Uterus (tissue), 4 donors: ENCODE data around the gene GJA4. TPM values are rescaled to one million over a fixed set of nuclear protein-coding genes. Genes with fewer than 3 reads are reported as not detected.

Experiments
- DNase-seq, 2 donors: peaks; one replicate each; pipeline ENCODE4 v3.0.0-alpha.2; 2019 to 2020
- H3K27ac ChIP-seq, 2 donors: fragments of 200-600 bp; sonication (generic); 1 replicate in 1 of 2; 2 replicates in 1 of 2; pipeline ENCODE4 v1.5.1; 2016 to 2018
- H3K27me3 ChIP-seq, 2 donors: fragments of 200-600 bp; sonication (generic); one replicate each; pipeline ENCODE4 v1.5.1; 2018 to 2019; ENCODE audit warnings: control low read depth in 1 of 2
- H3K36me3 ChIP-seq, 2 donors: fragments of 200-600 bp; sonication (generic); one replicate each; pipeline ENCODE4 v1.5.1; 2019; ENCODE audit warnings: control low read depth in 1 of 2
- H3K4me1 ChIP-seq, 2 donors: fragments of 200-600 bp; sonication (generic); one replicate each; pipeline ENCODE4 v1.5.1; 2018 to 2019; ENCODE audit warnings: control low read depth in 1 of 2
- H3K4me3 ChIP-seq, 2 donors: fragments of 200-600 bp; sonication (generic); 1 replicate in 1 of 2; 2 replicates in 1 of 2; pipeline ENCODE4 v1.5.1; 2018 to 2019; ENCODE audit warnings: mild to moderate bottlenecking in 1 of 2
- H3K9me3 ChIP-seq, 2 donors: fragments of 200-600 bp; sonication (generic); one replicate each; pipeline ENCODE4 v1.5.1; 2019; ENCODE audit warnings: control low read depth in 1 of 2
- POLR2A ChIP-seq, 2 donors: fragments of 450-650 bp; IDR thresholded peaks; one replicate each; pipeline ENCODE4 v1.6.1; 2016; ENCODE audit warnings: antibody characterized with exemption in 2 of 2, mild to moderate bottlenecking in 1 of 2, moderate library complexity in 1 of 2
- intact Hi-C: fragments of 100-400 bp; cut with DNase I; formaldehyde crosslinking; loops from one replicate; pipeline ENCODE4 v1.15.1; 2023; ENCODE audit warnings: low total_unique reads
- total RNA-seq, 4 donors: library from RNA; depleted of rRNA in 3 of 4; stranded (reverse); fragments of >200 nt in 3 of 4; gene quantifications; one replicate each; pipeline versions ENCODE4 v1.1.0 to v1.2.4, GENCODE V29; 2014 to 2023
- TF ChIP-seq, protein P1 (sequence below), 4 experiments: fragments of 200-600 bp in 2 of 4; fragments of 450-650 bp in 2 of 4; sonication (generic) in 2 of 4; IDR thresholded peaks; one replicate each; pipeline ENCODE4 v1.5.1; 2016 to 2019; ENCODE audit warnings: antibody characterized with exemption in 4 of 4, mild to moderate bottlenecking in 2 of 4, moderate library complexity in 1 of 4
- donor health status: DM: yes; HTN: yes; CAD: no.

GJA4 gene
- total RNA-seq, result 10 to 100 TPM in 3 of 4 donors, 1 to 10 TPM in 1; 2.9 to 32.8 (median 23.9) TPM

DNA sequence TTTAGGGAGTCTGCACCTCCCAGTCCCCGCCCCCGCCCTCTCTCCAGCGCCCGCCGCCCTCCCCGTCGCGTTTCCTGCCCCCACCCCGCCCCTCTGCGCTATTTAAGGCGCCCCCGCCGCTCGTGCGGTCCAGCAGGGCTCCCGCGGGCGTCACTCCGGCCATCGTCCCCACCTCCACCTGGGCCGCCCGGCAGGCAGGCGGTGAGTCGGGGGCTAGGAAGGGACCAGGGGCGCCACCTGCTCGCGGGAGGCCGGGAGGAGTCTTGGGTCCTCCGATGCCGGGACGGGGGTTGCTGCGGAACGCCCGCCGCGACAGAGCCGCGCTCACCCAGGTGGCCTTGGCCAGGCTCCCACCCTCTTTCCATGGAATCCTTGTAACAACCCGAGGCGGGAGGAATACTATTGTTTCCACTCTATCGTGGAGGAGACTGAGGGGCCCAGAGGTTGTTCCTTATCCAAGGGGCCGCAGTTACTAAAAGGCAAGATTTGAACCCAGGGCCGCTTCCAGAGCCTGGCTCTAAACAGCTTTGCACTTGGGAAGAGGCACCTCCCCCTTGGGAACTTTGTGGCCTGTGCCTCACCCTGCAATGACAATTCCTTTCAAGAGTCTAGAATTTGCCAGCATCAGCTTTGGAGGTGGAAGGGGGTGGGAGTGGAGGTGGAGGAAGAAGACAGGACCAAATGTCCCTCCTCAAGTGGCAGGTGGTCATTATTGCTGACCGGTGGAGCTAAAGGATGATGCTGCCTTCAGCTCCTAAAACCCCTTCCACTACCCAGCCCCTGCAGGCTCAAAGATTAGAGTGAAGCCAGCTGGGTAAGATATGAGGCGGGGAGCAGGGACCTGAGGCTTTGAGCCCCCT is at the start of gene GJA4:
Gene GJA4, plus strand, starts transcription at position 132 of the 860 bp plus-strand sequence. CDS start 1,215 bp downstream, outside the sequence.
- Histone ChIP-seq H3K36me3 (no peaks in the 10 kb centered on the region), H3K4me1 (no peaks in the 10 kb centered on the region), H3K27me3 (no peaks in the 10 kb centered on the region), H3K4me3 (peak within 1 kb of the TSS; percentile 8 to 29), H3K27ac (peak within 1 kb of the TSS; percentile 72 to 77), H3K9me3 (no peaks in the 10 kb centered on the region)
- no peak for DNase-seq
- intact Hi-C loops, result no loop called here
- peak; percentile 27 to 29 for TF ChIP-seq POLR2A (IDR thresholded peaks at IDR 0.05)
- TF ChIP-seq, protein P1, sequence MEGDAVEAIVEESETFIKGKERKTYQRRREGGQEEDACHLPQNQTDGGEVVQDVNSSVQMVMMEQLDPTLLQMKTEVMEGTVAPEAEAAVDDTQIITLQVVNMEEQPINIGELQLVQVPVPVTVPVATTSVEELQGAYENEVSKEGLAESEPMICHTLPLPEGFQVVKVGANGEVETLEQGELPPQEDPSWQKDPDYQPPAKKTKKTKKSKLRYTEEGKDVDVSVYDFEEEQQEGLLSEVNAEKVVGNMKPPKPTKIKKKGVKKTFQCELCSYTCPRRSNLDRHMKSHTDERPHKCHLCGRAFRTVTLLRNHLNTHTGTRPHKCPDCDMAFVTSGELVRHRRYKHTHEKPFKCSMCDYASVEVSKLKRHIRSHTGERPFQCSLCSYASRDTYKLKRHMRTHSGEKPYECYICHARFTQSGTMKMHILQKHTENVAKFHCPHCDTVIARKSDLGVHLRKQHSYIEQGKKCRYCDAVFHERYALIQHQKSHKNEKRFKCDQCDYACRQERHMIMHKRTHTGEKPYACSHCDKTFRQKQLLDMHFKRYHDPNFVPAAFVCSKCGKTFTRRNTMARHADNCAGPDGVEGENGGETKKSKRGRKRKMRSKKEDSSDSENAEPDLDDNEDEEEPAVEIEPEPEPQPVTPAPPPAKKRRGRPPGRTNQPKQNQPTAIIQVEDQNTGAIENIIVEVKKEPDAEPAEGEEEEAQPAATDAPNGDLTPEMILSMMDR (IDR thresholded peaks at IDR 0.05), result no peak

GRCh38 chr1:34743775-34744174 is 49.0 kb upstream of the GJA4 start:
- Histone ChIP-seq H3K9me3 (no peaks in the 10 kb centered on the region), H3K36me3 (no peaks in the 10 kb centered on the region), H3K4me1 (no peaks in the 10 kb centered on the region), H3K4me3 (no peak overlapping the region), H3K27me3 (no peaks in the 10 kb centered on the region), H3K27ac (no peak overlapping the region)
- intact Hi-C loops, result no loop called here
- TF ChIP-seq, protein P1 (IDR thresholded peaks at IDR 0.05), result no peak
- TF ChIP-seq POLR2A (IDR thresholded peaks at IDR 0.05), result no peak
- DNase-seq, result no peak

DNA sequence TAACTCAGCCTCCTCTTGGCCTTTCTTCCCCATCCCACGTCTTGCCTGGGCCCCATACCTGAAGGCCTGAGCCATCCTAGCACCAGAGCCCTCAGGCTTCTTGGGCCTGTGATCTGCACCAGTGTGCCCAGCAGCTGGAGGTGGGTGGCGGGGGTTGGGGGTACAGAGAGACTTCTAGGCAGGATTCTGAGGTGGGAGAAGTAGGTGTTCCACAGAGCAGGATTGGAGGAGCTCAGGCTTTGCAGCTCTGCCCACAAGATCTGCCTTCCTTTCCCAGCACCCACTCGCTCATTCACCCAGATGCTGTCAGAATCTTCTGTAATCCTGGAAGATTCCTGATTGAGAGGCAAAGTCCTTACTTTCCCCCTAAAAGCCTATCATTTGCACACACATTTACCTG is 47.9 kb upstream of the GJA4 start:
- no peak overlapping the region for H3K4me3 ChIP-seq
- no peaks in the 10 kb centered on the region for H3K9me3 ChIP-seq
- H3K4me1 ChIP-seq, result no peaks in the 10 kb centered on the region
- intact Hi-C loops, result no loop called here
- no peaks in the 10 kb centered on the region for H3K27me3 ChIP-seq
- no peaks in the 10 kb centered on the region for H3K36me3 ChIP-seq
- DNase-seq, result no peak
- TF ChIP-seq POLR2A (IDR thresholded peaks at IDR 0.05), result no peak
- H3K27ac ChIP-seq, result no peak overlapping the region

- no peak overlapping the region for H3K27ac ChIP-seq
- DNase-seq, result no peak
- no peaks in the 10 kb centered on the region for H3K36me3 ChIP-seq
- TF ChIP-seq, protein P1 (IDR thresholded peaks at IDR 0.05), result no peak
- TF ChIP-seq POLR2A (IDR thresholded peaks at IDR 0.05), result no peak
- intact Hi-C loops, result no loop called here
- no peaks in the 10 kb centered on the region for H3K9me3 ChIP-seq
- H3K27me3 ChIP-seq, result no peaks in the 10 kb centered on the region
- H3K4me3 ChIP-seq, result no peak overlapping the region
- no peaks in the 10 kb centered on the region for H3K4me1 ChIP-seq
Observed at GRCh38 chr1:34745666-34746065, 47.1 kb upstream of the GJA4 start.

- TF ChIP-seq, protein P1 (IDR thresholded peaks at IDR 0.05), result no peak
- no peak for TF ChIP-seq POLR2A (IDR thresholded peaks at IDR 0.05)
- Histone ChIP-seq H3K4me1 (no peaks in the 10 kb centered on the region), H3K27me3 (no peaks in the 10 kb centered on the region), H3K36me3 (no peaks in the 10 kb centered on the region), H3K4me3 (no peak overlapping the region), H3K27ac (no peak overlapping the region), H3K9me3 (no peaks in the 10 kb centered on the region)
- no peak for DNase-seq
- intact Hi-C loops, result no loop called here
Observed at GRCh38 chr1:34746101-34746500, 46.7 kb upstream of the GJA4 start.
